ENCODE data around the gene STARD8.

STARD8 gene

DNA sequence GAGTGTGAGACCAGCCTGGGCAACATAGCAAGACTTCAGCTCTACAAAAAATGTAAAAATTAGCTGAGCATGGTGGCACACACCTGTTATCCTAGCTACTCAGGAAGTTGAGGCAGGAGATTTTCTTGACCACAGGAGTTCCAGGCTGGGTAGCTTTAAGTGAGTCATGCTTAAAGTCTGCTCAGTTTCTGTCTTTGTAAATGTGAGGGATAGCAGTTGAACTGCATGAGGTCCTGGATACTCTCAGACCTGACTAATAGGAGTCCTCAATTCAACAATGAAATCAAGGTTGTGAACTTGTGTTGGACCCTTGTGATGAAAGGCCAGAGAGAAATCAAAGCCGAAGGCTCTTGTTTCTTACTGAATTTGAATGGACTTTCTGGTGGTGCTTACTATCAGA is 45.2 kb downstream of the STARD8 start:
- DNase-seq, result no peak
- no peak for TF ChIP-seq GATA1 (IDR thresholded peaks at IDR 0.05; ENCODE audit: low read depth, low read length)
- TF ChIP-seq POLR2A (IDR thresholded peaks at IDR 0.05; ENCODE audit: low read length), result no peak

GRCh38 chrX:68693481-68694434 is 46.3 kb downstream of the STARD8 start:
- no peak for TF ChIP-seq GATA1 (IDR thresholded peaks at IDR 0.05; ENCODE audit: low read depth, low read length)
- peak; percentile 68 for TF ChIP-seq POLR2A (IDR thresholded peaks at IDR 0.05; ENCODE audit: low read length)
- peak; percentile 76 to 82 for DNase-seq

- peak; percentile 36 to 55 for DNase-seq
- TF ChIP-seq GATA1 (IDR thresholded peaks at IDR 0.05; ENCODE audit: low read depth, low read length) (no peak), POLR2A (IDR thresholded peaks at IDR 0.05; ENCODE audit: low read length) (no peak)
Observed at GRCh38 chrX:68694435-68695205, 47.2 kb downstream of the STARD8 start.

GRCh38 chrX:68695206-68695845 is 47.9 kb downstream of the STARD8 start:
- TF ChIP-seq GATA1 (IDR thresholded peaks at IDR 0.05; ENCODE audit: low read depth, low read length) (no peak), POLR2A (IDR thresholded peaks at IDR 0.05; ENCODE audit: low read length) (no peak)
- peak; percentile 5 to 19 for DNase-seq

DNA sequence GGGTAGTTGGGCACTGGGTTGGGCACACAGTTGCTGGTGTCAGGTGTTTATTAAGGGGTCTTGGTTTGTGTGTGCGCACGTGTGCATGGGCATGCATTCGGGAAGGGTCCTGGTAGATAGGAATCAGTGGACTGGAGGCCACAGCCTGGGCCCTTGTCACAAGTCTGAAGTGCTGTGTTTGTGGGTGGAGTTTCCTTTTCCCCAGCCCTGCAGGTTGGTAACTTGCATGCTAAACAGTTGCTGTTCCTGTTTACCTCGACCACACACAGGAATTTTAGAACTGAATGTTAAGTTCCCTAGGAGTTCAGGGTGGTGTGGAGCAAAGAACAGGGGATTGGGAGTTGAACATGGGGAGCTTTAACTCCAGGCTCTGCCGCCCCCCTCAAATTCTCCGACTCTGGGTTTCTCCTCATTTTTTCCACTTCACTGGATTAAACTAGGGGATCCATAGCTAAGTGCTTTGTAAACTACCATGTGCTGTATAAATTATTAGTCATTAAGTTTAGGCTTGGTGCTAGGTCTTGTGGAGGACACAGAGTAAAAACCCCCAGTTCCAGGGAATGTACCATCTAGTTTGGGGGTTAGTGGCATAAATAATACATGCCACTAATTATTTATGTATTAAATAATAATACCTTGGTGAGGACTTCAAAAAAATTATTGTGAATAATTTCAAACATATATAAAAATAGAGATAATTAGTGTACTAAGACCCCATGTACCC is 49.0 kb downstream of the STARD8 start:
- TF ChIP-seq GATA1 (IDR thresholded peaks at IDR 0.05; ENCODE audit: low read depth, low read length), result no peak
- no peak for TF ChIP-seq POLR2A (IDR thresholded peaks at IDR 0.05; ENCODE audit: low read length)
- DNase-seq, result peak; percentile 14 to 21

GRCh38 chrX:68697036-68697435 is 49.6 kb downstream of the STARD8 start:
- no peak for DNase-seq
- no peak for TF ChIP-seq POLR2A (IDR thresholded peaks at IDR 0.05; ENCODE audit: low read length)
- TF ChIP-seq GATA1 (IDR thresholded peaks at IDR 0.05; ENCODE audit: low read depth, low read length), result no peak

DNA sequence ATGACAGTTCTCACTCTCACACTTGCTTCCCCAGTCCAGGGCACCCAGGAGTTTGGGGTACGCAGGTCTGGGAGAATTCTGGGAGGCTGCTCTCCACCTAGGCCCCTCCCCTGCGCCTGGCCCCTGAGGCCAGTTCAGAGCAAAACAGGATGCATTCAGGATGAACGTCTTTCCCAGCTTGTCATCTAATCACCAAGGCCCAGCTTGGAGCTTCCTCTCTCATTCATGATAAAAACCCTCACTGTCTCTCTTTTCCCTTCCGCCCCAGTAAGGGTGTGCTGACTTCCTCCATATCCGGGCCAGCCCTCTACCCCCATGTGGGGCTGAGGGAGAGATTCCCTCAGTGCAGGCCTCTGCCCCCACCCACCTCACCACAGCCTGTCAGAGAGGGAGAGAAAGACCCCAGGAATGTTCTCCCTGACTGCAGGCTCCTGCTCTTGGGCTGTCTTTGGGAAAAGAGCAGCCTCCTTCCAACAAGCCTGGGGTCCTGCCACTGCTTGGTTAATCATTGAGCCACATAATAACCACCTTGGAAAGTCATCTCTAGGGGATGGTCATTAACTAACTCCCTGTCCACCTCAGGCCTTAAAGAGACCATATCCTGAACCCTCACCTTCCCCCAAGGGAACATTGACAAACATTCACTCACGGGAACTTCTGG is 50.1 kb downstream of the STARD8 start:
- peak; percentile 29 to 56 for DNase-seq
- TF ChIP-seq POLR2A (IDR thresholded peaks at IDR 0.05; ENCODE audit: low read length) (no peak), GATA1 (IDR thresholded peaks at IDR 0.05; ENCODE audit: low read depth, low read length) (no peak)

- peak in 1 of 2 experiments; percentile 9 for DNase-seq
- TF ChIP-seq POLR2A (IDR thresholded peaks at IDR 0.05; ENCODE audit: low read length) (no peak), GATA1 (IDR thresholded peaks at IDR 0.05; ENCODE audit: low read depth, low read length) (no peak)
Observed at GRCh38 chrX:68698942-68699341, 51.5 kb downstream of the STARD8 start.

DNA sequence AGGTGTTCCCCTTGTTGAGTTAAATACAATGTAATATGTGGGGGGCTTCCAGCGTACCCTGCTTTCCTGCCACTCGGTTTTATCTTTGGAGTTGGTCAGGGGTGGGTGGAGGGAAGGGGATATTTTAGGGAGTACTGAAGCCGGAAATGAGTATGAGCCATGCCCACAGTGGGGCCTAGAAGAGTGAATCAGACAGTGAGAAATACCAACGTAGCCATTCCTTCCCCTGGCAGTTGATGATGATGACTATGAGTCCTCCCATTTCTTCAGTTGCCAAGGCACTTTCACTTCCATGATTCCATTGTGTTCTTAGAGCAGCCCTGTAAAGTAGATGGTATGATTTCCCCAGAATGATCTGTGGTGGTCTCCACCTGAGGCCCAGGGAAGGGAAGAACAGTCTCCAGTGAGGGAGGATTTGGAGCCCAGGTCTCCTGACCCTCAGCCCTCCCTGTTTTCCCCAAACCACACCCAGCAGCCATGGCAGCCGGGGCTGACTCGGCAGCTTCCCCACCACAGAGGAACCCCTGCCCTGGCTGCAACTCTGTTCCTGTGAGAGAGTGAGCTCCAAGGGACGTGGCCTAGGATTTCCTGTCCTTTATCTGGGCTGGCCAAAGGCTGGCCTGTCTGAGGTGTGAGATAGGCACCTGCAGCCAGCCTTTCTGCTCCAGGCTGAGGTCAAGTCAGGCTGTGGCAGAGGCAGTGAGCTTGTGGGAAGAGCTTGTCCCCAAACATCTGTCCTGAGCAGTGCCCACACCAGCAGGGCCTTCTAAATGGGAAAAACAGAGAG is 52.7 kb downstream of the STARD8 start:
- DNase-seq, result peak; percentile 43 to 74
- TF ChIP-seq POLR2A (IDR thresholded peaks at IDR 0.05; ENCODE audit: low read length) (no peak), GATA1 (IDR thresholded peaks at IDR 0.05; ENCODE audit: low read depth, low read length) (no peak)

GRCh38 chrX:68703369-68703768 is 55.9 kb downstream of the STARD8 start:
- TF ChIP-seq GATA1 (IDR thresholded peaks at IDR 0.05; ENCODE audit: low read depth, low read length) (no peak), POLR2A (IDR thresholded peaks at IDR 0.05; ENCODE audit: low read length) (no peak)
- DNase-seq, result no peak

DNA sequence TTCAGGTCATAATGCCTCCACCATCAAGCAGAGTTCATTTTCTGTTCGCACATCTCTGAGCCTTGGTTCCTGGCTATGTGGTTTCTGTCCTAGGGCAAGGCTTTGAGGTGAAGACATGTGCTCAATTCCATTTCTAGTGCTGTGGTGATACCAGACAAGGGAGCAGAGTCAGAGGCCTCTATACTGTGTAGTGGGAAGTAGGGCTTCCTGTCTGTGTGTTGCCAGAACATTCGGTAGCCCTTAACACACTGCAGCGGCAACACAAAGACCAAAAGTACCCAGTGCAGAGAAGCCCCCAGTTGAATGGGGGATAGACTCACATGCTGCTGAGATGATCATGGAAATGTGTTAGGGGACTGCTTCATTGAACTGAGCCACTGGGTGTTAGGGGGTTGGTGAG is 56.4 kb downstream of the STARD8 start:
- TF ChIP-seq GATA1 (IDR thresholded peaks at IDR 0.05; ENCODE audit: low read depth, low read length) (no peak), POLR2A (IDR thresholded peaks at IDR 0.05; ENCODE audit: low read length) (no peak)
- DNase-seq, result no peak

- TF ChIP-seq GATA1 (IDR thresholded peaks at IDR 0.05; ENCODE audit: low read depth, low read length) (no peak), POLR2A (IDR thresholded peaks at IDR 0.05; ENCODE audit: low read length) (no peak)
- DNase-seq, result no peak
Observed at GRCh38 chrX:68705986-68706385, 58.5 kb downstream of the STARD8 start.

Data from erythroblast (primary cell).